Measurements from ENCODE around the gene KCNA1. TPM values are rescaled to one million over a fixed set of nuclear protein-coding genes. Genes with fewer than 3 reads are reported as not detected.

KCNA1 gene
- total RNA-seq, 1 experiment from 2014 or later: not detected

GRCh38 chr12:4892418-4892817 is 17.3 kb upstream of the KCNA1 start:
- Histone ChIP-seq H3K27ac (ENCODE audit: low read depth, low read length) (no peak overlapping the region), H3K4me2 (ENCODE audit: low read length) (no peak overlapping the region), H3K9me2 (ENCODE audit: insufficient read depth) (no peaks in the 10 kb centered on the region), H4K20me1 (ENCODE audit: insufficient read depth) (no peaks in the 10 kb centered on the region), H3K9ac (ENCODE audit: low read length) (no peak overlapping the region), H3K79me2 (ENCODE audit: insufficient read depth, low read length) (no peaks in the 10 kb centered on the region), H3K4me3 (replicated peaks in 1 of 2; ENCODE audit: low read depth in 1 of 2, low read length in 2 of 2) (no peak overlapping the region), H2AFZ (ENCODE audit: low read depth, low read length, poor library complexity, severe bottlenecking) (no peak overlapping the region), H3K9me3 (ENCODE audit: control insufficient read depth in 1 of 2, insufficient read depth in 1 of 2, low read depth in 1 of 2, low read length in 2 of 2) (no peaks in the 10 kb centered on the region), H3K27me3 (ENCODE audit: insufficient read depth, low read length) (peaks cover 43% of the 10 kb centered on the region), H3K4me1 (ENCODE audit: control insufficient read depth in 1 of 2, insufficient read depth in 2 of 2, low read length in 2 of 2) (no peaks in the 10 kb centered on the region), H3K36me3 (ENCODE audit: control insufficient read depth in 1 of 2, insufficient read depth in 2 of 2, low read length in 2 of 2) (no peaks in the 10 kb centered on the region)
- DNase-seq (ENCODE audit: low read depth, low spot score): no peak
- BruUV-seq (replicated peaks): no TSS peak
- TF ChIP-seq JUND (IDR thresholded peaks at IDR 0.05): no peak
- TF ChIP-seq CEBPB (IDR thresholded peaks at IDR 0.05; ENCODE audit: low read depth): no peak
- no peak for TF ChIP-seq ELF1 (IDR thresholded peaks at IDR 0.05; ENCODE audit: borderline replicate concordance, low read depth)
- TF ChIP-seq EGR1 (IDR thresholded peaks at IDR 0.05; ENCODE audit: low read depth): no peak
- no peak for TF ChIP-seq POLR2AphosphoS5 (IDR thresholded peaks at IDR 0.05; ENCODE audit: low read depth, low read length)
- no peak for TF ChIP-seq YY1 (IDR thresholded peaks at IDR 0.05; ENCODE audit: extremely low read depth, insufficient replicate concordance, low read depth, low read length)
- TF ChIP-seq ZNF274 (IDR thresholded peaks at IDR 0.05; ENCODE audit: low read depth, low read length): no peak
- no peak for TF ChIP-seq ZBTB33 (IDR thresholded peaks at IDR 0.05; ENCODE audit: extremely low read depth, insufficient replicate concordance, low read length)
- no peak for TF ChIP-seq ATF3 (IDR thresholded peaks at IDR 0.05)
- TF ChIP-seq EZH2phosphoT487 (IDR thresholded peaks at IDR 0.05; ENCODE audit: borderline replicate concordance): no peak
- TF ChIP-seq SIN3A (IDR thresholded peaks at IDR 0.05; ENCODE audit: low read depth): no peak
- TF ChIP-seq POLR2A (IDR thresholded peaks at IDR 0.05; ENCODE audit: borderline replicate concordance, extremely low read depth, insufficient read depth, insufficient read length): no peak
- intact Hi-C loops (cut with micrococcal nuclease): no loop called here
- CTCF ChIA-PET: no interaction called here
- no peak for ATAC-seq
- RAD21 ChIA-PET (ENCODE audit: low non-redundant PET in 1 of 2, low total read pairs in 2 of 2, uncharacterized antibody in 2 of 2, unreplicated experiment in 2 of 2): no interaction called here
- POLR2A ChIA-PET: no interaction called here
